Osteocyte (in vitro differentiated cells): Measurements from ENCODE around the gene PINK1. TPM values are rescaled to one million over a fixed set of nuclear protein-coding genes. Genes with fewer than 3 reads are reported as not detected.

Experiments
- DNase-seq: peaks from one replicate; pipeline ENCODE4 v3.0.0; 2021; ENCODE audit warnings: mixed read lengths; ENCODE audit not compliant: unreplicated experiment; ENCODE audit errors: extremely low spot score
- H3K27ac Mint-ChIP-seq: one replicate; pipeline ENCODE4 v1.8.0; 2021; ENCODE audit warnings: mild to moderate bottlenecking, mixed read lengths; ENCODE audit not compliant: unreplicated experiment
- H3K27me3 Mint-ChIP-seq: one replicate; pipeline ENCODE4 v1.8.0; 2021; ENCODE audit warnings: mixed read lengths; ENCODE audit not compliant: unreplicated experiment
- H3K36me3 Mint-ChIP-seq: one replicate; pipeline ENCODE4 v1.8.0; 2021; ENCODE audit warnings: mixed read lengths; ENCODE audit not compliant: unreplicated experiment
- H3K4me1 Mint-ChIP-seq: one replicate; pipeline ENCODE4 v1.8.0; 2021; ENCODE audit warnings: mixed read lengths; ENCODE audit not compliant: unreplicated experiment
- H3K4me3 Mint-ChIP-seq: one replicate; pipeline ENCODE4 v1.8.0; 2021; ENCODE audit warnings: mild to moderate bottlenecking, moderate library complexity, mixed read lengths; ENCODE audit not compliant: unreplicated experiment
- H3K9me3 Mint-ChIP-seq: one replicate; pipeline ENCODE4 v1.8.0; 2021; ENCODE audit warnings: mixed read lengths; ENCODE audit not compliant: unreplicated experiment
- CTCF ChIP-seq: fragments of 200-600 bp; sonication (generic); IDR thresholded peaks from 2 replicates; pipeline ENCODE4 v1.5.0; 2021; ENCODE audit warnings: antibody characterized with exemption, mild to moderate bottlenecking, moderate library complexity
- total RNA-seq: library from RNA; stranded (reverse); gene quantifications from 2 replicates; pipeline ENCODE4 v1.2.1, GENCODE V29; 2021

The PINK1 gene
- total RNA-seq, 1 donor from 2014 or later: 55.2 TPM

- H3K27me3 Mint-ChIP-seq: no peaks in the 10 kb centered on the region
- peaks cover 20% of the 10 kb centered on the region for H3K4me1 Mint-ChIP-seq
- no peak for TF ChIP-seq CTCF
- no peaks in the 10 kb centered on the region for H3K36me3 Mint-ChIP-seq
- H3K4me3 Mint-ChIP-seq: no peak overlapping the region
- H3K9me3 Mint-ChIP-seq: no peaks in the 10 kb centered on the region
- no peak for DNase-seq
- H3K27ac Mint-ChIP-seq: no peak overlapping the region
These were observed 14.7 kb upstream of the PINK1 start for GRCh38 chr1:20618550-20618949.

GRCh38 chr1:20619999-20620398 lies 13.3 kb upstream of the PINK1 start:
- Mint-ChIP-seq H3K9me3 (no peaks in the 10 kb centered on the region), H3K4me3 (no peak overlapping the region)

GRCh38 chr1:20621012-20621411 lies 12.2 kb upstream of the PINK1 start:
- no peaks in the 10 kb centered on the region for H3K36me3 Mint-ChIP-seq
- H3K27me3 Mint-ChIP-seq: no peaks in the 10 kb centered on the region
- H3K9me3 Mint-ChIP-seq: no peaks in the 10 kb centered on the region
- no peak for TF ChIP-seq CTCF
- DNase-seq: no peak
- H3K4me3 Mint-ChIP-seq: no peak overlapping the region
- peaks cover 6% of the 10 kb centered on the region for H3K4me1 Mint-ChIP-seq
- H3K27ac Mint-ChIP-seq: no peak overlapping the region

More at GRCh38 chr1:20619999-20620398, 13.3 kb upstream of the PINK1 start:
- no peaks in the 10 kb centered on the region for H3K27me3 Mint-ChIP-seq
- no peak for TF ChIP-seq CTCF
- no peaks in the 10 kb centered on the region for H3K36me3 Mint-ChIP-seq
- H3K27ac Mint-ChIP-seq: no peak overlapping the region
- DNase-seq: no peak
- H3K4me1 Mint-ChIP-seq: peaks cover 9% of the 10 kb centered on the region

GRCh38 chr1:20624709-20625108 lies 8.5 kb upstream of the PINK1 start:
- H3K9me3 Mint-ChIP-seq: no peaks in the 10 kb centered on the region
- no peaks in the 10 kb centered on the region for H3K27me3 Mint-ChIP-seq
- H3K4me1 Mint-ChIP-seq: no peaks in the 10 kb centered on the region
- DNase-seq: no peak
- TF ChIP-seq CTCF: no peak
- H3K27ac Mint-ChIP-seq: no peak overlapping the region
- no peak overlapping the region for H3K4me3 Mint-ChIP-seq
- H3K36me3 Mint-ChIP-seq: no peaks in the 10 kb centered on the region

GRCh38 chr1:20625176-20626097 lies 7.8 kb upstream of the PINK1 start:
- H3K36me3 Mint-ChIP-seq: no peaks in the 10 kb centered on the region
- H3K4me1 Mint-ChIP-seq: no peaks in the 10 kb centered on the region
- TF ChIP-seq CTCF: no peak
- DNase-seq: no peak
- no peak overlapping the region for H3K27ac Mint-ChIP-seq
- no peaks in the 10 kb centered on the region for H3K9me3 Mint-ChIP-seq
- no peak overlapping the region for H3K4me3 Mint-ChIP-seq
- no peaks in the 10 kb centered on the region for H3K27me3 Mint-ChIP-seq
